Measurements from ENCODE around the gene ASB8. TPM values are rescaled to one million over a fixed set of nuclear protein-coding genes. Genes with fewer than 3 reads are reported as not detected.
A peak's percentile ranks its signal among the peaks of the same experiment; 100 is the strongest.

ASB8 gene
- total RNA-seq, result 10 to 100 TPM; 13.7 to 32.0 (median 22.3) TPM

- peak; percentile 98 for ATAC-seq (ENCODE audit: low FRiP score)
- peak; percentile 98 for DNase-seq (ENCODE audit: low spot score)
- no peak for TF ChIP-seq CTCF (IDR thresholded peaks at IDR 0.05)
Measured at GRCh38 chr12:48157018-48157888, at the start of gene ASB8. ASB8 (minus strand) TSS chr12:48157515; CDS start chr12:48153496, 4,019 bp downstream.

GRCh38 chr12:48203192-48203591 is 45.9 kb upstream of the ASB8 start, which contains the start of gene OR10AD1:
OR10AD1 (minus strand) TSS chr12:48203292; CDS start chr12:48203292, 0 bp downstream.
- no peak for ATAC-seq (ENCODE audit: low FRiP score)
- no peak for TF ChIP-seq CTCF (IDR thresholded peaks at IDR 0.05)
- DNase-seq (ENCODE audit: low spot score), result no peak

- no peak for TF ChIP-seq CTCF (IDR thresholded peaks at IDR 0.05)
- no peak for ATAC-seq (ENCODE audit: low FRiP score)
- DNase-seq (ENCODE audit: low spot score), result no peak
Measured at GRCh38 chr12:48202766-48203165, 45.5 kb upstream of the ASB8 start.

- no peak for ATAC-seq (ENCODE audit: low FRiP score)
- TF ChIP-seq CTCF (IDR thresholded peaks at IDR 0.05), result no peak
- no peak for DNase-seq (ENCODE audit: low spot score)
Measured at GRCh38 chr12:48201516-48201915, 44.2 kb upstream of the ASB8 start.

GRCh38 chr12:48201091-48201490 is 43.8 kb upstream of the ASB8 start:
- no peak for DNase-seq (ENCODE audit: low spot score)
- no peak for ATAC-seq (ENCODE audit: low FRiP score)

GRCh38 chr12:48199774-48200221 is 42.5 kb upstream of the ASB8 start:
- DNase-seq (ENCODE audit: low spot score), result no peak
- TF ChIP-seq CTCF (IDR thresholded peaks at IDR 0.05), result no peak
- no peak for ATAC-seq (ENCODE audit: low FRiP score)

More at GRCh38 chr12:48201091-48201490, 43.8 kb upstream of the ASB8 start:
- no peak for TF ChIP-seq CTCF (IDR thresholded peaks at IDR 0.05)

- no peak for ATAC-seq (ENCODE audit: low FRiP score)
- TF ChIP-seq CTCF (IDR thresholded peaks at IDR 0.05), result no peak
- no peak for DNase-seq (ENCODE audit: low spot score)
Measured at GRCh38 chr12:48198985-48199384, 41.7 kb upstream of the ASB8 start.
